H1 (cell line): ENCODE data around the gene CDH10. TPM values are rescaled to one million over a fixed set of nuclear protein-coding genes. Genes with fewer than 3 reads are reported as not detected.

Experiments
- GTF2F1 ChIP-seq: IDR thresholded peaks from 2 replicates; pipeline ENCODE4 v1.6.1; 2012; ENCODE audit warnings: low read depth, low read length, improper control_type of control experiment, borderline replicate concordance
- MAFK ChIP-seq: IDR thresholded peaks from 2 replicates; pipeline ENCODE4 v1.6.1; 2012; ENCODE audit warnings: low read depth, mild to moderate bottlenecking, improper control_type of control experiment, low read length
- POLR2A ChIP-seq, 2 experiments: IDR thresholded peaks; 1 replicate in 1 of 2; 2 replicates in 1 of 2; pipeline ENCODE4 v1.6.1; 2011; ENCODE audit warnings: low read depth in 2 of 2, low read length in 2 of 2, mild to moderate bottlenecking in 2 of 2; ENCODE audit errors: control extremely low read depth in 1 of 2
- POU5F1 ChIP-seq: IDR thresholded peaks from 2 replicates; pipeline ENCODE4 v1.6.1; 2011; ENCODE audit warnings: low read depth, mild to moderate bottlenecking, low read length, moderate library complexity
- SP1 ChIP-seq: IDR thresholded peaks from 2 replicates; pipeline ENCODE4 v1.6.1; 2011; ENCODE audit warnings: low read depth, low read length
- SUZ12 ChIP-seq: fragments of 200-600 bp; sonication (generic); IDR thresholded peaks from 2 replicates; pipeline ENCODE4 v1.6.1; 2012; ENCODE audit warnings: mild to moderate bottlenecking, inconsistent platforms, low read length, moderate library complexity, mixed read lengths
- TCF12 ChIP-seq: IDR thresholded peaks from 2 replicates; pipeline ENCODE4 v1.6.1; 2011; ENCODE audit warnings: low read depth, mild to moderate bottlenecking, low read length
- polyA plus RNA-seq, 7 experiments: library from polyadenylated mRNA; depleted of rRNA in 3 of 7; stranded (reverse) in 5 of 7; unstranded in 2 of 7; fragments of >200 nt in 5 of 7; fragments of 200-250 nt in 2 of 7; gene quantifications; 1 replicate in 5 of 7; 2 replicates in 1 of 7; 4 replicates in 1 of 7; pipeline versions ENCODE4 v1.2.1 to v1.2.3, GENCODE V29; 2011 to 2013; ENCODE audit warnings: missing spikeins in 2 of 7, mixed read lengths in 2 of 7
- total RNA-seq: library from RNA; stranded (reverse); fragmentation: NEBNext Ultra II Directional; extraction: Animal tissue kit (Norgen Biotek cat#: 25700); gene quantifications from 2 replicates; pipeline ENCODE4 v1.2.1, GENCODE V29; 2021
- TF ChIP-seq, protein P1 (sequence below): fragments of 300-600 bp; sonication (generic); IDR thresholded peaks from 2 replicates; pipeline ENCODE4 v1.7.1; 2012; ENCODE audit warnings: low read length, moderate library complexity, mild to moderate bottlenecking, inconsistent platforms; ENCODE audit not compliant: insufficient replicate concordance
- TF ChIP-seq, protein P2 (sequence below), 3 experiments: IDR thresholded peaks; 1 replicate in 2 of 3; 2 replicates in 1 of 3; pipeline versions ENCODE4 v1.5.1 to v1.6.1; 2011; ENCODE audit warnings: low read length in 3 of 3, mild to moderate bottlenecking in 3 of 3, inconsistent platforms in 2 of 3, low read depth in 1 of 3, moderate library complexity in 1 of 3; ENCODE audit not compliant: insufficient read depth in 1 of 3; ENCODE audit errors: control extremely low read depth in 1 of 3

CDH10 gene
- total and polyA plus RNA-seq, 2 of the 8 experiments (the other 6 are each of a cell fraction or from before 2014, with no cell fraction given): 0.11 TPM; not detected in 1

DNA sequence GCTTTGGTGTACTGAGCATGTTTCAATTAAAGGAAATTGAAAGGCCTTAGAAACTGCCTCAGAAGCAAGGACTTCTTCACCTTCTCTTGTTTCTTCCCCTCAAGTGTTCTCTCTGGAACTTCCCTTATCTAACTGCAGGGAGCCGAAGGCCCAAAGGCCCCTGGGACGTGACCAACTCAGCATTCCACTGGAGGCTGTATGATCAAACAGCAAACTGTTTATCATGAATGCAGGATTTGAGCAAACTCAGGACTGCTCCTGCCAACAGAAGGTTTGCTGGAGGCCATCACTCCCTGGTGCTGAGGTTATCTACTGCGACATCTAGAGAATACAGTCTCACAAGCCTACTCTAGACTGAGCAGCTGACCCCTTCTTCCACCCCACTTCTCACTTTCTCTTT is 4.8 kb upstream of the CDH10 start (continued):
- TF ChIP-seq, protein P1, sequence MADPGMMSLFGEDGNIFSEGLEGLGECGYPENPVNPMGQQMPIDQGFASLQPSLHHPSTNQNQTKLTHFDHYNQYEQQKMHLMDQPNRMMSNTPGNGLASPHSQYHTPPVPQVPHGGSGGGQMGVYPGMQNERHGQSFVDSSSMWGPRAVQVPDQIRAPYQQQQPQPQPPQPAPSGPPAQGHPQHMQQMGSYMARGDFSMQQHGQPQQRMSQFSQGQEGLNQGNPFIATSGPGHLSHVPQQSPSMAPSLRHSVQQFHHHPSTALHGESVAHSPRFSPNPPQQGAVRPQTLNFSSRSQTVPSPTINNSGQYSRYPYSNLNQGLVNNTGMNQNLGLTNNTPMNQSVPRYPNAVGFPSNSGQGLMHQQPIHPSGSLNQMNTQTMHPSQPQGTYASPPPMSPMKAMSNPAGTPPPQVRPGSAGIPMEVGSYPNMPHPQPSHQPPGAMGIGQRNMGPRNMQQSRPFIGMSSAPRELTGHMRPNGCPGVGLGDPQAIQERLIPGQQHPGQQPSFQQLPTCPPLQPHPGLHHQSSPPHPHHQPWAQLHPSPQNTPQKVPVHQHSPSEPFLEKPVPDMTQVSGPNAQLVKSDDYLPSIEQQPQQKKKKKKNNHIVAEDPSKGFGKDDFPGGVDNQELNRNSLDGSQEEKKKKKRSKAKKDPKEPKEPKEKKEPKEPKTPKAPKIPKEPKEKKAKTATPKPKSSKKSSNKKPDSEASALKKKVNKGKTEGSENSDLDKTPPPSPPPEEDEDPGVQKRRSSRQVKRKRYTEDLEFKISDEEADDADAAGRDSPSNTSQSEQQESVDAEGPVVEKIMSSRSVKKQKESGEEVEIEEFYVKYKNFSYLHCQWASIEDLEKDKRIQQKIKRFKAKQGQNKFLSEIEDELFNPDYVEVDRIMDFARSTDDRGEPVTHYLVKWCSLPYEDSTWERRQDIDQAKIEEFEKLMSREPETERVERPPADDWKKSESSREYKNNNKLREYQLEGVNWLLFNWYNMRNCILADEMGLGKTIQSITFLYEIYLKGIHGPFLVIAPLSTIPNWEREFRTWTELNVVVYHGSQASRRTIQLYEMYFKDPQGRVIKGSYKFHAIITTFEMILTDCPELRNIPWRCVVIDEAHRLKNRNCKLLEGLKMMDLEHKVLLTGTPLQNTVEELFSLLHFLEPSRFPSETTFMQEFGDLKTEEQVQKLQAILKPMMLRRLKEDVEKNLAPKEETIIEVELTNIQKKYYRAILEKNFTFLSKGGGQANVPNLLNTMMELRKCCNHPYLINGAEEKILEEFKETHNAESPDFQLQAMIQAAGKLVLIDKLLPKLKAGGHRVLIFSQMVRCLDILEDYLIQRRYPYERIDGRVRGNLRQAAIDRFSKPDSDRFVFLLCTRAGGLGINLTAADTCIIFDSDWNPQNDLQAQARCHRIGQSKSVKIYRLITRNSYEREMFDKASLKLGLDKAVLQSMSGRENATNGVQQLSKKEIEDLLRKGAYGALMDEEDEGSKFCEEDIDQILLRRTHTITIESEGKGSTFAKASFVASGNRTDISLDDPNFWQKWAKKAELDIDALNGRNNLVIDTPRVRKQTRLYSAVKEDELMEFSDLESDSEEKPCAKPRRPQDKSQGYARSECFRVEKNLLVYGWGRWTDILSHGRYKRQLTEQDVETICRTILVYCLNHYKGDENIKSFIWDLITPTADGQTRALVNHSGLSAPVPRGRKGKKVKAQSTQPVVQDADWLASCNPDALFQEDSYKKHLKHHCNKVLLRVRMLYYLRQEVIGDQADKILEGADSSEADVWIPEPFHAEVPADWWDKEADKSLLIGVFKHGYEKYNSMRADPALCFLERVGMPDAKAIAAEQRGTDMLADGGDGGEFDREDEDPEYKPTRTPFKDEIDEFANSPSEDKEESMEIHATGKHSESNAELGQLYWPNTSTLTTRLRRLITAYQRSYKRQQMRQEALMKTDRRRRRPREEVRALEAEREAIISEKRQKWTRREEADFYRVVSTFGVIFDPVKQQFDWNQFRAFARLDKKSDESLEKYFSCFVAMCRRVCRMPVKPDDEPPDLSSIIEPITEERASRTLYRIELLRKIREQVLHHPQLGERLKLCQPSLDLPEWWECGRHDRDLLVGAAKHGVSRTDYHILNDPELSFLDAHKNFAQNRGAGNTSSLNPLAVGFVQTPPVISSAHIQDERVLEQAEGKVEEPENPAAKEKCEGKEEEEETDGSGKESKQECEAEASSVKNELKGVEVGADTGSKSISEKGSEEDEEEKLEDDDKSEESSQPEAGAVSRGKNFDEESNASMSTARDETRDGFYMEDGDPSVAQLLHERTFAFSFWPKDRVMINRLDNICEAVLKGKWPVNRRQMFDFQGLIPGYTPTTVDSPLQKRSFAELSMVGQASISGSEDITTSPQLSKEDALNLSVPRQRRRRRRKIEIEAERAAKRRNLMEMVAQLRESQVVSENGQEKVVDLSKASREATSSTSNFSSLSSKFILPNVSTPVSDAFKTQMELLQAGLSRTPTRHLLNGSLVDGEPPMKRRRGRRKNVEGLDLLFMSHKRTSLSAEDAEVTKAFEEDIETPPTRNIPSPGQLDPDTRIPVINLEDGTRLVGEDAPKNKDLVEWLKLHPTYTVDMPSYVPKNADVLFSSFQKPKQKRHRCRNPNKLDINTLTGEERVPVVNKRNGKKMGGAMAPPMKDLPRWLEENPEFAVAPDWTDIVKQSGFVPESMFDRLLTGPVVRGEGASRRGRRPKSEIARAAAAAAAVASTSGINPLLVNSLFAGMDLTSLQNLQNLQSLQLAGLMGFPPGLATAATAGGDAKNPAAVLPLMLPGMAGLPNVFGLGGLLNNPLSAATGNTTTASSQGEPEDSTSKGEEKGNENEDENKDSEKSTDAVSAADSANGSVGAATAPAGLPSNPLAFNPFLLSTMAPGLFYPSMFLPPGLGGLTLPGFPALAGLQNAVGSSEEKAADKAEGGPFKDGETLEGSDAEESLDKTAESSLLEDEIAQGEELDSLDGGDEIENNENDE: no peak
- no peak for TF ChIP-seq POU5F1
- TF ChIP-seq POLR2A (IDR thresholded peaks at IDR 0.05; ENCODE audit: control extremely low read depth in 1 of 2, low read depth in 2 of 2, low read length in 2 of 2): no peak
- no peak for TF ChIP-seq TCF12
- no peak for TF ChIP-seq GTF2F1
- TF ChIP-seq SUZ12: no peak
- TF ChIP-seq, protein P2, sequence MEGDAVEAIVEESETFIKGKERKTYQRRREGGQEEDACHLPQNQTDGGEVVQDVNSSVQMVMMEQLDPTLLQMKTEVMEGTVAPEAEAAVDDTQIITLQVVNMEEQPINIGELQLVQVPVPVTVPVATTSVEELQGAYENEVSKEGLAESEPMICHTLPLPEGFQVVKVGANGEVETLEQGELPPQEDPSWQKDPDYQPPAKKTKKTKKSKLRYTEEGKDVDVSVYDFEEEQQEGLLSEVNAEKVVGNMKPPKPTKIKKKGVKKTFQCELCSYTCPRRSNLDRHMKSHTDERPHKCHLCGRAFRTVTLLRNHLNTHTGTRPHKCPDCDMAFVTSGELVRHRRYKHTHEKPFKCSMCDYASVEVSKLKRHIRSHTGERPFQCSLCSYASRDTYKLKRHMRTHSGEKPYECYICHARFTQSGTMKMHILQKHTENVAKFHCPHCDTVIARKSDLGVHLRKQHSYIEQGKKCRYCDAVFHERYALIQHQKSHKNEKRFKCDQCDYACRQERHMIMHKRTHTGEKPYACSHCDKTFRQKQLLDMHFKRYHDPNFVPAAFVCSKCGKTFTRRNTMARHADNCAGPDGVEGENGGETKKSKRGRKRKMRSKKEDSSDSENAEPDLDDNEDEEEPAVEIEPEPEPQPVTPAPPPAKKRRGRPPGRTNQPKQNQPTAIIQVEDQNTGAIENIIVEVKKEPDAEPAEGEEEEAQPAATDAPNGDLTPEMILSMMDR (IDR thresholded peaks at IDR 0.05; ENCODE audit: control extremely low read depth in 1 of 3, insufficient read depth in 1 of 3, low read depth in 1 of 3, low read length in 3 of 3): no peak
- no peak for TF ChIP-seq SP1
- TF ChIP-seq MAFK: no peak
